Naive thymus-derived CD4-positive, alpha-beta T cell (primary cell): ENCODE data around the gene TNS2. TPM values are rescaled to one million over a fixed set of nuclear protein-coding genes. Genes with fewer than 3 reads are reported as not detected.
"Not testable (repeated sequence)": the region's sequence is repeated elsewhere in the genome, so short reads cannot be mapped to it uniquely, and the experiment has no call there.

Source experiments
- ATAC-seq: fragments of 150-1000 bp; cut with Tn5 transposase; 2 replicates; pipeline ENCODE4 v1.10.0; 2021; ENCODE audit warnings: mild to moderate bottlenecking, moderate library complexity
- CTCF ChIA-PET: fragments of 350-600 bp; sonication (Branson Sonifier 250); formaldehyde crosslinking; loops from one replicate; lab custom pipeline; 2021; ENCODE audit warnings: antibody characterized with exemption; lab: Charles Lee
- POLR2A ChIA-PET: fragments of 350-600 bp; sonication (Branson Sonifier 250); formaldehyde crosslinking; loops from one replicate; lab custom pipeline; 2021; ENCODE audit warnings: antibody characterized with exemption, inconsistent platforms; lab: Charles Lee
- DNase-seq, 9 donors: peaks; one replicate each; pipeline versions ENCODE4 v3.0.0 to v3.0.0-alpha.2; 2020 to 2022; ENCODE audit warnings: mixed read lengths in 1 of 9
- H3K27ac ChIP-seq: one replicate; pipeline ENCODE4 v1.7.0; 2013; ENCODE audit warnings: mild to moderate bottlenecking, low read depth, low read length, moderate library complexity
- H3K27me3 ChIP-seq, 2 donors: one replicate each; pipeline ENCODE4 v1.7.0; 2013; ENCODE audit warnings: low read length in 2 of 2, mild to moderate bottlenecking in 2 of 2, moderate library complexity in 2 of 2; ENCODE audit not compliant: control insufficient read depth in 2 of 2, insufficient read depth in 2 of 2
- H3K36me3 ChIP-seq, 3 experiments: 1 replicate in 2 of 3; 2 replicates in 1 of 3; pipeline ENCODE4 v1.7.0; 2013; ENCODE audit warnings: low read length in 3 of 3, mild to moderate bottlenecking in 3 of 3, moderate library complexity in 1 of 3; ENCODE audit not compliant: insufficient read depth in 3 of 3, control insufficient read depth in 2 of 3
- H3K4me1 ChIP-seq, 2 donors: one replicate each; pipeline ENCODE4 v1.7.0; 2013; ENCODE audit warnings: low read length in 2 of 2, mild to moderate bottlenecking in 2 of 2, moderate library complexity in 1 of 2; ENCODE audit not compliant: control insufficient read depth in 2 of 2, insufficient read depth in 2 of 2
- H3K4me3 ChIP-seq: 2 replicates; pipeline ENCODE4 v1.7.0; 2013; ENCODE audit warnings: mild to moderate bottlenecking, low read length
- H3K9me3 ChIP-seq, 3 experiments: 1 replicate in 2 of 3; 2 replicates in 1 of 3; pipeline ENCODE4 v1.7.0; 2013; ENCODE audit warnings: low read length in 3 of 3; ENCODE audit not compliant: control insufficient read depth in 2 of 3
- H3K27ac Mint-ChIP-seq, 9 donors: one replicate each; pipeline ENCODE4 v1.8.0; 2020 to 2022; ENCODE audit warnings: mixed read lengths in 9 of 9, mild to moderate bottlenecking in 8 of 9, moderate library complexity in 5 of 9, inconsistent platforms in 2 of 9
- H3K27me3 Mint-ChIP-seq, 5 donors: one replicate each; pipeline ENCODE4 v1.8.0; 2021 to 2022; ENCODE audit warnings: mixed read lengths in 5 of 5, mild to moderate bottlenecking in 1 of 5
- H3K36me3 Mint-ChIP-seq, 5 donors: one replicate each; pipeline ENCODE4 v1.8.0; 2020 to 2022; ENCODE audit warnings: mixed read lengths in 5 of 5, mild to moderate bottlenecking in 3 of 5, inconsistent platforms in 1 of 5
- H3K4me1 Mint-ChIP-seq, 7 donors: one replicate each; pipeline ENCODE4 v1.8.0; 2020 to 2022; ENCODE audit warnings: mixed read lengths in 7 of 7, mild to moderate bottlenecking in 3 of 7, inconsistent platforms in 1 of 7
- H3K4me3 Mint-ChIP-seq, 10 donors: one replicate each; pipeline ENCODE4 v1.8.0; 2020 to 2022; ENCODE audit warnings: mild to moderate bottlenecking in 10 of 10, mixed read lengths in 10 of 10, moderate library complexity in 6 of 10, inconsistent platforms in 2 of 10
- H3K9me3 Mint-ChIP-seq, 11 donors: one replicate each; pipeline ENCODE4 v1.8.0; 2020 to 2022; ENCODE audit warnings: mixed read lengths in 11 of 11, mild to moderate bottlenecking in 4 of 11, inconsistent platforms in 1 of 11, moderate library complexity in 1 of 11
- intact Hi-C, 2 donors: fragments of 100-400 bp; cut with micrococcal nuclease; formaldehyde crosslinking; loops; one replicate each; pipeline ENCODE4 v1.15.1; 2023
- microRNA-seq: library from miRNA; unstranded; fragments of <30 nt; microRNA quantifications from one replicate; pipeline ENCODE4 v1.2.0, GENCODE V29; 2022; ENCODE audit warnings: borderline microRNAs expressed
- polyA plus RNA-seq, 2 donors: library from polyadenylated mRNA; unstranded; fragments of 300-500 nt; fragmentation: Illumina TruSeq; gene quantifications; one replicate each; pipeline ENCODE4 v1.2.3, GENCODE V29; 2021
- total RNA-seq, 6 experiments: library from RNA in 5 of 6; stranded (reverse) in 5 of 6; gene quantifications; 1 replicate in 5 of 6; 2 replicates in 1 of 6; pipeline ENCODE4 v1.2.3 and lab custom pipeline; 2021 to 2026

TNS2 gene
- total and polyA plus RNA-seq, 7 experiments from 2014 or later, result 0.26 to 4.4 (median 2.3) TPM

GRCh38 chr12:53107122-53107521 lies 57.3 kb downstream of the TNS2 start:
- Mint-ChIP-seq H3K4me3 (no peak overlapping the region), H3K27ac (no peak overlapping the region), H3K36me3 (no peaks in the 10 kb centered on the region), H3K27me3 (peaks cover 0 to 7% (median 0%) of the 10 kb centered on the region in 5 donors), H3K9me3 (no peaks in the 10 kb centered on the region), H3K4me1 (peaks cover 20 to 25% (median 22%) of the 10 kb centered on the region in 7 donors)
- no peak for DNase-seq
- Histone ChIP-seq H3K4me1 (peaks cover 20 to 26% of the 10 kb centered on the region in 2 donors), H3K4me3 (no peak overlapping the region), H3K36me3 (no peaks in the 10 kb centered on the region), H3K9me3 (no peaks in the 10 kb centered on the region), H3K27ac (no peak overlapping the region), H3K27me3 (no peaks in the 10 kb centered on the region)
- intact Hi-C loops, result no loop called here
- no peak for ATAC-seq
- POLR2A ChIA-PET, result no interaction called here
- CTCF ChIA-PET, result no interaction called here

GRCh38 chr12:53112431-53112830 lies 62.6 kb downstream of the TNS2 start:
- POLR2A ChIA-PET, H3K27me3 Mint-ChIP-seq, intact Hi-C loops: not testable (repeated sequence)

GRCh38 chr12:53113136-53113705 lies 63.4 kb downstream of the TNS2 start:
- Mint-ChIP-seq H3K36me3 (no peaks in the 10 kb centered on the region), H3K9me3 (no peaks in the 10 kb centered on the region), H3K4me3 (no peak overlapping the region), H3K4me1 (no peaks in the 10 kb centered on the region), H3K27ac (no peak overlapping the region), H3K27me3 (peaks cover 0 to 5% (median 0%) of the 10 kb centered on the region in 5 donors)
- H3K4me3 ChIP-seq, result no peak overlapping the region
- no peaks in the 10 kb centered on the region for H3K4me1 ChIP-seq
- intact Hi-C loops, result no loop called here
- H3K27me3 ChIP-seq, result no peaks in the 10 kb centered on the region
- ATAC-seq (no peak), DNase-seq (no peak)
- ChIA-PET CTCF (interaction anchor here (0.6 kb wide), 1 partner anchor 1090 kb away, joined by 3 read pairs; no protein-coding TSS in a partner anchor), POLR2A (no interaction called here)
- no peaks in the 10 kb centered on the region for H3K36me3 ChIP-seq
- no peak overlapping the region for H3K27ac ChIP-seq
- no peaks in the 10 kb centered on the region for H3K9me3 ChIP-seq

More at GRCh38 chr12:53112431-53112830, 62.6 kb downstream of the TNS2 start:
- H3K27ac Mint-ChIP-seq, H3K4me3 ChIP-seq, H3K4me3 Mint-ChIP-seq, DNase-seq, H3K9me3 Mint-ChIP-seq, H3K9me3 ChIP-seq, H3K36me3 ChIP-seq, ATAC-seq, H3K27me3 ChIP-seq, H3K4me1 ChIP-seq, H3K27ac ChIP-seq, H3K36me3 Mint-ChIP-seq, H3K4me1 Mint-ChIP-seq, CTCF ChIA-PET: not testable (repeated sequence)

- no peaks in the 10 kb centered on the region for H3K4me1 ChIP-seq
- no peak overlapping the region for H3K27ac Mint-ChIP-seq
- intact Hi-C loops, result no loop called here
- no peaks in the 10 kb centered on the region for H3K36me3 Mint-ChIP-seq
- ATAC-seq (no peak), DNase-seq (no peak)
- ChIA-PET CTCF (interaction anchor here (0.6 kb wide), 1 partner anchor 1091 kb away, joined by 3 read pairs; no protein-coding TSS in a partner anchor), POLR2A (no interaction called here)
- H3K9me3 ChIP-seq, result no peaks in the 10 kb centered on the region
- H3K9me3 Mint-ChIP-seq, result no peaks in the 10 kb centered on the region
- no peaks in the 10 kb centered on the region for H3K4me1 Mint-ChIP-seq
- H3K4me3 ChIP-seq, result no peak overlapping the region
- no peaks in the 10 kb centered on the region for H3K36me3 ChIP-seq
- H3K27ac ChIP-seq, result no peak overlapping the region
- no peak overlapping the region for H3K4me3 Mint-ChIP-seq
- H3K27me3 ChIP-seq, result no peaks in the 10 kb centered on the region
- peaks cover 0 to 5% (median 0%) of the 10 kb centered on the region in 5 donors for H3K27me3 Mint-ChIP-seq
Measured at GRCh38 chr12:53113951-53114350, 64.1 kb downstream of the TNS2 start.

Small RNAs within 50 kb of the gene (microRNA-seq; reads per million reads assigned to microRNA genes)
- gene MIR6757, result not detected

Other genes with a start within 250 kb of the TNS2 start
- not detected for gene KRT4, start 235.9 kb upstream of the TNS2 start, total RNA-seq
- gene KRT4, start 235.9 kb upstream of the TNS2 start, polyA plus RNA-seq, result not detected
- not detected for gene KRT79, start 215.8 kb upstream of the TNS2 start, total RNA-seq
- gene KRT79, start 215.8 kb upstream of the TNS2 start, polyA plus RNA-seq, result not detected
- gene KRT78, start 201.1 kb upstream of the TNS2 start, total RNA-seq, result not detected
- not detected for gene KRT78, start 201.1 kb upstream of the TNS2 start, polyA plus RNA-seq
- under 1 TPM in 4 of 5 experiments, not detected in 1; 0.15 to 0.62 (median 0.59) TPM for gene KRT8, start 145.0 kb upstream of the TNS2 start, total RNA-seq
- under 1 TPM in 1 of 2 donors, not detected in 1; 0.09 TPM for gene KRT8, start 145.0 kb upstream of the TNS2 start, polyA plus RNA-seq
- 10 to 100 TPM in 3 of 5 experiments, 1 to 10 TPM in 1, under 1 TPM in 1; 0.46 to 12.0 (median 10.1) TPM for gene KRT18, start 100.9 kb upstream of the TNS2 start, total RNA-seq
- 10 to 100 TPM; 14.1 to 23.1 TPM for gene KRT18, start 100.9 kb upstream of the TNS2 start, polyA plus RNA-seq
- 100 to 1,000 TPM; 380 to 919 (median 833) TPM for gene EIF4B, start 43.6 kb upstream of the TNS2 start, total RNA-seq
- 100 to 1,000 TPM; 134 to 145 TPM for gene EIF4B, start 43.6 kb upstream of the TNS2 start, polyA plus RNA-seq
- gene SPRYD3, start 29.3 kb downstream of the TNS2 start, total RNA-seq, result 10 to 100 TPM; 33.0 to 48.0 (median 36.4) TPM
- 10 to 100 TPM; 48.5 to 57.6 TPM for gene SPRYD3, start 29.3 kb downstream of the TNS2 start, polyA plus RNA-seq
- gene IGFBP6, start 47.6 kb downstream of the TNS2 start, total RNA-seq, result under 1 TPM in 3 of 5 experiments, not detected in 2; 0.34 to 0.56 (median 0.54) TPM
- under 1 TPM; 0.41 to 0.81 TPM for gene IGFBP6, start 47.6 kb downstream of the TNS2 start, polyA plus RNA-seq
- gene SOAT2, start 53.4 kb downstream of the TNS2 start, total RNA-seq, result under 1 TPM in 4 of 5 experiments, not detected in 1; 0.35 to 0.69 (median 0.51) TPM
- under 1 TPM in 1 of 2 donors, not detected in 1; 0.31 TPM for gene SOAT2, start 53.4 kb downstream of the TNS2 start, polyA plus RNA-seq
- gene ZNF740, start 130.7 kb downstream of the TNS2 start, total RNA-seq, result 100 to 1,000 TPM in 2 of 5 experiments, 10 to 100 TPM in 3; 37.2 to 135 (median 49.5) TPM
- 1 to 10 TPM; 3.6 to 3.8 TPM for gene ZNF740, start 130.7 kb downstream of the TNS2 start, polyA plus RNA-seq
- gene CSAD, start 130.9 kb downstream of the TNS2 start, total RNA-seq, result 10 to 100 TPM; 34.1 to 76.3 (median 69.1) TPM
- gene CSAD, start 130.9 kb downstream of the TNS2 start, polyA plus RNA-seq, result 1 to 10 TPM; 1.3 to 2.1 TPM
- 100 to 1,000 TPM; 208 to 760 (median 408) TPM for gene ITGB7, start 157.2 kb downstream of the TNS2 start, total RNA-seq
- 100 to 1,000 TPM; 191 to 205 TPM for gene ITGB7, start 157.2 kb downstream of the TNS2 start, polyA plus RNA-seq
- gene RARG, start 182.1 kb downstream of the TNS2 start, total RNA-seq, result 10 to 100 TPM; 22.4 to 73.1 (median 57.4) TPM
- gene RARG, start 182.1 kb downstream of the TNS2 start, polyA plus RNA-seq, result 10 to 100 TPM in 1 of 2 donors, 1 to 10 TPM in 1; 6.4 to 17.2 TPM
- 10 to 100 TPM in 1 of 5 experiments, 1 to 10 TPM in 2, under 1 TPM in 2; 0.08 to 65.4 (median 1.1) TPM for gene ESPL1, start 218.2 kb downstream of the TNS2 start, total RNA-seq
- not detected for gene ESPL1, start 218.2 kb downstream of the TNS2 start, polyA plus RNA-seq
- gene PFDN5, start 245.5 kb downstream of the TNS2 start, total RNA-seq, result 100 to 1,000 TPM; 323 to 785 (median 692) TPM
- gene PFDN5, start 245.5 kb downstream of the TNS2 start, polyA plus RNA-seq, result 1,000 to 10,000 TPM; 1,766 to 1,956 TPM
- gene MYG1, start 249.6 kb downstream of the TNS2 start, total RNA-seq, result 10 to 100 TPM; 38.9 to 55.9 (median 49.2) TPM
- 10 to 100 TPM; 69.6 to 75.1 TPM for gene MYG1, start 249.6 kb downstream of the TNS2 start, polyA plus RNA-seq